K562 (cell line): ENCODE results near the gene PRRT1. TPM values are rescaled to one million over a fixed set of nuclear protein-coding genes. Genes with fewer than 3 reads are reported as not detected.

Source experiments
- BHLHE40 ChIP-seq: IDR thresholded peaks from 2 replicates; pipeline ENCODE4 v1.6.1; 2011; ENCODE audit warnings: low read length, improper control_type of control experiment
- ELF4 ChIP-seq: fragments of 450-650 bp; formaldehyde crosslinking; IDR thresholded peaks from 2 replicates; pipeline ENCODE4 v1.4.0; 2022; ENCODE audit warnings: missing genetic modification characterization
- HNRNPK ChIP-seq: fragments of 200-400 bp; formaldehyde crosslinking; IDR thresholded peaks from one replicate; pipeline ENCODE4 v1.6.1; 2018; ENCODE audit warnings: mild to moderate bottlenecking, low read depth, low read length; ENCODE audit not compliant: poor library complexity, severe bottlenecking
- PYGO2 ChIP-seq: fragments of 450-650 bp; IDR thresholded peaks from 2 replicates; pipeline ENCODE4 v1.6.1; 2016; ENCODE audit warnings: mild to moderate bottlenecking, missing genetic modification characterization, moderate library complexity, missing compliant biosample characterization
- RBBP5 ChIP-seq: fragments of 200-600 bp; sonication (generic); IDR thresholded peaks from 2 replicates; pipeline ENCODE4 v1.6.1; 2012; ENCODE audit warnings: borderline replicate concordance, mild to moderate bottlenecking, low read length, control low read depth, inconsistent platforms; ENCODE audit not compliant: insufficient read depth, poor library complexity, severe bottlenecking
- YBX1 ChIP-seq: fragments of 450-650 bp; IDR thresholded peaks from 2 replicates; pipeline ENCODE4 v1.7.1; 2016; ENCODE audit warnings: mild to moderate bottlenecking
- YY1 ChIP-seq, 3 experiments: IDR thresholded peaks; 2 replicates each; pipeline ENCODE4 v1.6.1; 2011; ENCODE audit warnings: low read length in 2 of 3, mild to moderate bottlenecking in 2 of 3, moderate library complexity in 2 of 3, borderline replicate concordance in 1 of 3, control low read depth in 1 of 3, low read depth in 1 of 3; ENCODE audit not compliant: insufficient read depth in 3 of 3, insufficient replicate concordance in 2 of 3, control insufficient read depth in 1 of 3, insufficient read length in 1 of 3; ENCODE audit errors: extremely low read depth in 1 of 3
- polyA plus RNA-seq, 8 experiments: library from polyadenylated mRNA; depleted of rRNA in 4 of 8; stranded (reverse) in 5 of 8; unstranded in 3 of 8; fragments of >200 nt; fragmentation: Nextera tagmentation in 2 of 8; fragmentation: Illumina TruSeq in 1 of 8; extraction: Ambion mirVana in 2 of 8; extraction: Trizol in 1 of 8; gene quantifications; 2 replicates each; pipeline versions ENCODE4 v1.2.1 to v1.2.3, GENCODE V29; 2011 to 2014; ENCODE audit warnings: inconsistent platforms in 1 of 8, missing spikeins in 1 of 8
- total RNA-seq, 7 experiments: library from RNA; depleted of rRNA in 6 of 7; stranded (reverse); fragments of >200 nt in 6 of 7; fragmentation: Illumina TruSeq in 2 of 7; extraction: Trizol in 2 of 7; gene quantifications; 2 replicates each; pipeline versions ENCODE4 v1.2.1 to v1.2.3, GENCODE V29; 2011 to 2021; ENCODE audit warnings: low replicate concordance in 1 of 7
- TF ChIP-seq, protein P1 (sequence below), 2 experiments: fragments of 450-650 bp; formaldehyde crosslinking in 1 of 2; IDR thresholded peaks; 2 replicates each; pipeline versions ENCODE4 v1.4.0 to v1.6.1; 2014 to 2020; ENCODE audit warnings: mild to moderate bottlenecking in 2 of 2, borderline replicate concordance in 1 of 2, low read depth in 1 of 2
- TF ChIP-seq, protein P2 (sequence below): sonication (generic); formaldehyde crosslinking; IDR thresholded peaks from 2 replicates; pipeline ENCODE4 v1.9.0; 2022; ENCODE audit warnings: mild to moderate bottlenecking, missing genetic modification reagents
- TF ChIP-seq, protein P3 (sequence below): fragments of 200-800 bp; sonication (Bioruptor generic); IDR thresholded peaks from 2 replicates; pipeline ENCODE4 v1.6.1; 2017; ENCODE audit warnings: missing genetic modification characterization, missing compliant biosample characterization
- TF ChIP-seq, protein P4 (sequence below): fragments of 450-650 bp; formaldehyde crosslinking; IDR thresholded peaks from 2 replicates; pipeline ENCODE4 v1.4.0; 2020; ENCODE audit warnings: mild to moderate bottlenecking, moderate library complexity
- TF ChIP-seq, protein P5 (sequence below): sonication (generic); formaldehyde crosslinking; IDR thresholded peaks from 2 replicates; pipeline ENCODE4 v1.8.0; 2022; ENCODE audit warnings: mild to moderate bottlenecking, low read depth, missing genetic modification reagents

Gene PRRT1
- total and polyA plus RNA-seq, 9 of the 15 experiments (the other 6 are each of a cell fraction or from before 2014, with no cell fraction given): 0.14 to 3.5 (median 0.41) TPM

DNA sequence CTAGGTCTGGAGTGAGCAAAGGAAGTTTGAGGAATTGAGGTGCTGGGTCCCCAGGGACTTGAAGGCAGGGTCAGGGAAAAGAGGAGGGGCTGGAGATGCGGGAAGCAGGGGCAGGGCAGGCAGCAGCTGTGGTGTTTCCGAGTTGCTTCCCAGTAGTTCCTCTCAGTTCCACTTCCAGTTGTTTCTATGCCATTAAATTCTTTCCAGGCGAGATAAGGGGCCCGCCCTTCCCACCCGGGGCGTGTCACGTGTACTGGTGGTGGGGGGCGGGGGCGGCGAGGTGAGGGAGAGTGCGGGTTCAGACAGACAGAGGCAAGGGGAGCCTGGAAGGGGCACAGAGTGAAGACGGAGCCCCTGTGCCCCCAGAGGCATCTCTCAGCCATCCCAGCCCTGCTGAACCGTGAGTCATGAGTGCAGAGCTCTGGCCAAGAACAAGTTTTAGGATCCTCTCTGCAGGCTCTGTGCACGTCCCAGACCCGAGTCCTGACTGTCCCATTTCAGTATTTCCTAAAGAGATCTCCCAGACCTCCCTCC lies 43.6 kb downstream of the PRRT1 start (continued):
- TF ChIP-seq, protein P1, sequence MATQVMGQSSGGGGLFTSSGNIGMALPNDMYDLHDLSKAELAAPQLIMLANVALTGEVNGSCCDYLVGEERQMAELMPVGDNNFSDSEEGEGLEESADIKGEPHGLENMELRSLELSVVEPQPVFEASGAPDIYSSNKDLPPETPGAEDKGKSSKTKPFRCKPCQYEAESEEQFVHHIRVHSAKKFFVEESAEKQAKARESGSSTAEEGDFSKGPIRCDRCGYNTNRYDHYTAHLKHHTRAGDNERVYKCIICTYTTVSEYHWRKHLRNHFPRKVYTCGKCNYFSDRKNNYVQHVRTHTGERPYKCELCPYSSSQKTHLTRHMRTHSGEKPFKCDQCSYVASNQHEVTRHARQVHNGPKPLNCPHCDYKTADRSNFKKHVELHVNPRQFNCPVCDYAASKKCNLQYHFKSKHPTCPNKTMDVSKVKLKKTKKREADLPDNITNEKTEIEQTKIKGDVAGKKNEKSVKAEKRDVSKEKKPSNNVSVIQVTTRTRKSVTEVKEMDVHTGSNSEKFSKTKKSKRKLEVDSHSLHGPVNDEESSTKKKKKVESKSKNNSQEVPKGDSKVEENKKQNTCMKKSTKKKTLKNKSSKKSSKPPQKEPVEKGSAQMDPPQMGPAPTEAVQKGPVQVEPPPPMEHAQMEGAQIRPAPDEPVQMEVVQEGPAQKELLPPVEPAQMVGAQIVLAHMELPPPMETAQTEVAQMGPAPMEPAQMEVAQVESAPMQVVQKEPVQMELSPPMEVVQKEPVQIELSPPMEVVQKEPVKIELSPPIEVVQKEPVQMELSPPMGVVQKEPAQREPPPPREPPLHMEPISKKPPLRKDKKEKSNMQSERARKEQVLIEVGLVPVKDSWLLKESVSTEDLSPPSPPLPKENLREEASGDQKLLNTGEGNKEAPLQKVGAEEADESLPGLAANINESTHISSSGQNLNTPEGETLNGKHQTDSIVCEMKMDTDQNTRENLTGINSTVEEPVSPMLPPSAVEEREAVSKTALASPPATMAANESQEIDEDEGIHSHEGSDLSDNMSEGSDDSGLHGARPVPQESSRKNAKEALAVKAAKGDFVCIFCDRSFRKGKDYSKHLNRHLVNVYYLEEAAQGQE (IDR thresholded peaks at IDR 0.05; ENCODE audit: borderline replicate concordance): no peak
- TF ChIP-seq, protein P1 (CRISPR knock-in tag; IDR thresholded peaks at IDR 0.05; ENCODE audit: low read depth): no peak
- TF ChIP-seq YY1 (IDR thresholded peaks at IDR 0.05; ENCODE audit: borderline replicate concordance in 1 of 3, control insufficient read depth in 1 of 3, extremely low read depth in 1 of 3, insufficient read depth in 3 of 3, insufficient read length in 1 of 3, insufficient replicate concordance in 2 of 3, low read depth in 1 of 3, low read length in 2 of 3): no peak
- peak; percentile 54; the same call in 1 of the 2 replicates for TF ChIP-seq BHLHE40
- peak; percentile 30 for TF ChIP-seq RBBP5
- no peak for TF ChIP-seq HNRNPK
- TF ChIP-seq, protein P2, sequence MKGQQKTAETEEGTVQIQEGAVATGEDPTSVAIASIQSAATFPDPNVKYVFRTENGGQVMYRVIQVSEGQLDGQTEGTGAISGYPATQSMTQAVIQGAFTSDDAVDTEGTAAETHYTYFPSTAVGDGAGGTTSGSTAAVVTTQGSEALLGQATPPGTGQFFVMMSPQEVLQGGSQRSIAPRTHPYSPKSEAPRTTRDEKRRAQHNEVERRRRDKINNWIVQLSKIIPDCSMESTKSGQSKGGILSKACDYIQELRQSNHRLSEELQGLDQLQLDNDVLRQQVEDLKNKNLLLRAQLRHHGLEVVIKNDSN (CRISPR knock-in tag): 0 out of 2 replicates have a peak, but pooled peaks have one; percentile 41
- TF ChIP-seq, protein P3, sequence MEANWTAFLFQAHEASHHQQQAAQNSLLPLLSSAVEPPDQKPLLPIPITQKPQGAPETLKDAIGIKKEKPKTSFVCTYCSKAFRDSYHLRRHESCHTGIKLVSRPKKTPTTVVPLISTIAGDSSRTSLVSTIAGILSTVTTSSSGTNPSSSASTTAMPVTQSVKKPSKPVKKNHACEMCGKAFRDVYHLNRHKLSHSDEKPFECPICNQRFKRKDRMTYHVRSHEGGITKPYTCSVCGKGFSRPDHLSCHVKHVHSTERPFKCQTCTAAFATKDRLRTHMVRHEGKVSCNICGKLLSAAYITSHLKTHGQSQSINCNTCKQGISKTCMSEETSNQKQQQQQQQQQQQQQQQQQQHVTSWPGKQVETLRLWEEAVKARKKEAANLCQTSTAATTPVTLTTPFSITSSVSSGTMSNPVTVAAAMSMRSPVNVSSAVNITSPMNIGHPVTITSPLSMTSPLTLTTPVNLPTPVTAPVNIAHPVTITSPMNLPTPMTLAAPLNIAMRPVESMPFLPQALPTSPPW: peak; percentile 71
- no peak for TF ChIP-seq YBX1
- TF ChIP-seq PYGO2: no peak
- TF ChIP-seq ELF4: 0 out of 2 replicates have a peak, but pooled peaks have one; percentile 67
- TF ChIP-seq, protein P4, sequence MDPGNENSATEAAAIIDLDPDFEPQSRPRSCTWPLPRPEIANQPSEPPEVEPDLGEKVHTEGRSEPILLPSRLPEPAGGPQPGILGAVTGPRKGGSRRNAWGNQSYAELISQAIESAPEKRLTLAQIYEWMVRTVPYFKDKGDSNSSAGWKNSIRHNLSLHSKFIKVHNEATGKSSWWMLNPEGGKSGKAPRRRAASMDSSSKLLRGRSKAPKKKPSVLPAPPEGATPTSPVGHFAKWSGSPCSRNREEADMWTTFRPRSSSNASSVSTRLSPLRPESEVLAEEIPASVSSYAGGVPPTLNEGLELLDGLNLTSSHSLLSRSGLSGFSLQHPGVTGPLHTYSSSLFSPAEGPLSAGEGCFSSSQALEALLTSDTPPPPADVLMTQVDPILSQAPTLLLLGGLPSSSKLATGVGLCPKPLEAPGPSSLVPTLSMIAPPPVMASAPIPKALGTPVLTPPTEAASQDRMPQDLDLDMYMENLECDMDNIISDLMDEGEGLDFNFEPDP (CRISPR knock-in tag): no peak
- TF ChIP-seq, protein P5, sequence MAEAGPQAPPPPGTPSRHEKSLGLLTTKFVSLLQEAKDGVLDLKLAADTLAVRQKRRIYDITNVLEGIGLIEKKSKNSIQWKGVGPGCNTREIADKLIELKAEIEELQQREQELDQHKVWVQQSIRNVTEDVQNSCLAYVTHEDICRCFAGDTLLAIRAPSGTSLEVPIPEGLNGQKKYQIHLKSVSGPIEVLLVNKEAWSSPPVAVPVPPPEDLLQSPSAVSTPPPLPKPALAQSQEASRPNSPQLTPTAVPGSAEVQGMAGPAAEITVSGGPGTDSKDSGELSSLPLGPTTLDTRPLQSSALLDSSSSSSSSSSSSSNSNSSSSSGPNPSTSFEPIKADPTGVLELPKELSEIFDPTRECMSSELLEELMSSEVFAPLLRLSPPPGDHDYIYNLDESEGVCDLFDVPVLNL: no peak
